Panc1 (cell line): Measurements from ENCODE around the gene PCBD2.

Experiments used
- POLR2AphosphoS5 ChIP-seq: IDR thresholded peaks from 2 replicates; pipeline ENCODE4 v1.6.1; 2012; ENCODE audit warnings: mild to moderate bottlenecking, low read depth, low read length, moderate library complexity
- SIN3A ChIP-seq: IDR thresholded peaks from 2 replicates; pipeline ENCODE4 v1.6.1; 2012; ENCODE audit warnings: low read depth, mild to moderate bottlenecking, low read length, moderate library complexity, borderline replicate concordance; ENCODE audit not compliant: insufficient read depth
- TCF7L2 ChIP-seq: IDR thresholded peaks from 2 replicates; pipeline ENCODE4 v1.6.1; 2011; ENCODE audit warnings: mild to moderate bottlenecking, low read depth, low read length, inconsistent platforms
- TF ChIP-seq, protein P1 (sequence below): fragments of 450-650 bp; IDR thresholded peaks from 2 replicates; pipeline ENCODE4 v1.5.1; 2017; ENCODE audit warnings: mild to moderate bottlenecking
- TF ChIP-seq, protein P2 (sequence below), 2 experiments: IDR thresholded peaks; 2 replicates each; pipeline ENCODE4 v1.6.1; 2011 to 2012; ENCODE audit warnings: low read depth in 2 of 2, control low read depth in 1 of 2, low read length in 1 of 2, mild to moderate bottlenecking in 1 of 2, moderate library complexity in 1 of 2; ENCODE audit not compliant: insufficient read depth in 1 of 2

DNA sequence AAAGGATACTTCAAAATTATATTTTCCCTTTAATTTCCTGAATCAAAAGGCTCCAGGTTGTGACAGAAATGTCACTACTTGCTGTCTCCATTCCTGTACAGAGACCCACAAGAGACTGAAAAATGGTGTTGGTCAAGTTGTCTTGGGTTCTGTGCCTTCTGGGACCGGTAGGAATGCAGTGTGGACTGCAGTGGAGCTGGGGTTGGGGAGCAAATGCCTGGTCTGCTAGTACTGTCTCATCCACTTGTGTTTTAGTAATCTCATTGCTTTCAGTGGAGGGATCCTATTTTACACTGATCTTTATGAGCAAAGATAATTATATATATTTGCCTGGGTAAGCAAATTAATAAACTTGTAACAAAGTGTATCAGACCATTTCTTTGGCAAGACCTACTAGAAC is 38.6 kb downstream of the PCBD2 start:
- TF ChIP-seq, protein P1, sequence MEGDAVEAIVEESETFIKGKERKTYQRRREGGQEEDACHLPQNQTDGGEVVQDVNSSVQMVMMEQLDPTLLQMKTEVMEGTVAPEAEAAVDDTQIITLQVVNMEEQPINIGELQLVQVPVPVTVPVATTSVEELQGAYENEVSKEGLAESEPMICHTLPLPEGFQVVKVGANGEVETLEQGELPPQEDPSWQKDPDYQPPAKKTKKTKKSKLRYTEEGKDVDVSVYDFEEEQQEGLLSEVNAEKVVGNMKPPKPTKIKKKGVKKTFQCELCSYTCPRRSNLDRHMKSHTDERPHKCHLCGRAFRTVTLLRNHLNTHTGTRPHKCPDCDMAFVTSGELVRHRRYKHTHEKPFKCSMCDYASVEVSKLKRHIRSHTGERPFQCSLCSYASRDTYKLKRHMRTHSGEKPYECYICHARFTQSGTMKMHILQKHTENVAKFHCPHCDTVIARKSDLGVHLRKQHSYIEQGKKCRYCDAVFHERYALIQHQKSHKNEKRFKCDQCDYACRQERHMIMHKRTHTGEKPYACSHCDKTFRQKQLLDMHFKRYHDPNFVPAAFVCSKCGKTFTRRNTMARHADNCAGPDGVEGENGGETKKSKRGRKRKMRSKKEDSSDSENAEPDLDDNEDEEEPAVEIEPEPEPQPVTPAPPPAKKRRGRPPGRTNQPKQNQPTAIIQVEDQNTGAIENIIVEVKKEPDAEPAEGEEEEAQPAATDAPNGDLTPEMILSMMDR = no peak
- TF ChIP-seq TCF7L2 (no peak), SIN3A (no peak), POLR2AphosphoS5 (no peak)
- TF ChIP-seq, protein P2, sequence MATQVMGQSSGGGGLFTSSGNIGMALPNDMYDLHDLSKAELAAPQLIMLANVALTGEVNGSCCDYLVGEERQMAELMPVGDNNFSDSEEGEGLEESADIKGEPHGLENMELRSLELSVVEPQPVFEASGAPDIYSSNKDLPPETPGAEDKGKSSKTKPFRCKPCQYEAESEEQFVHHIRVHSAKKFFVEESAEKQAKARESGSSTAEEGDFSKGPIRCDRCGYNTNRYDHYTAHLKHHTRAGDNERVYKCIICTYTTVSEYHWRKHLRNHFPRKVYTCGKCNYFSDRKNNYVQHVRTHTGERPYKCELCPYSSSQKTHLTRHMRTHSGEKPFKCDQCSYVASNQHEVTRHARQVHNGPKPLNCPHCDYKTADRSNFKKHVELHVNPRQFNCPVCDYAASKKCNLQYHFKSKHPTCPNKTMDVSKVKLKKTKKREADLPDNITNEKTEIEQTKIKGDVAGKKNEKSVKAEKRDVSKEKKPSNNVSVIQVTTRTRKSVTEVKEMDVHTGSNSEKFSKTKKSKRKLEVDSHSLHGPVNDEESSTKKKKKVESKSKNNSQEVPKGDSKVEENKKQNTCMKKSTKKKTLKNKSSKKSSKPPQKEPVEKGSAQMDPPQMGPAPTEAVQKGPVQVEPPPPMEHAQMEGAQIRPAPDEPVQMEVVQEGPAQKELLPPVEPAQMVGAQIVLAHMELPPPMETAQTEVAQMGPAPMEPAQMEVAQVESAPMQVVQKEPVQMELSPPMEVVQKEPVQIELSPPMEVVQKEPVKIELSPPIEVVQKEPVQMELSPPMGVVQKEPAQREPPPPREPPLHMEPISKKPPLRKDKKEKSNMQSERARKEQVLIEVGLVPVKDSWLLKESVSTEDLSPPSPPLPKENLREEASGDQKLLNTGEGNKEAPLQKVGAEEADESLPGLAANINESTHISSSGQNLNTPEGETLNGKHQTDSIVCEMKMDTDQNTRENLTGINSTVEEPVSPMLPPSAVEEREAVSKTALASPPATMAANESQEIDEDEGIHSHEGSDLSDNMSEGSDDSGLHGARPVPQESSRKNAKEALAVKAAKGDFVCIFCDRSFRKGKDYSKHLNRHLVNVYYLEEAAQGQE (IDR thresholded peaks at IDR 0.05; ENCODE audit: insufficient read depth in 1 of 2, low read depth in 2 of 2, low read length in 1 of 2) = no peak
